ENCODE measurements around the gene ADGRG6.

Gene ADGRG6

DNA sequence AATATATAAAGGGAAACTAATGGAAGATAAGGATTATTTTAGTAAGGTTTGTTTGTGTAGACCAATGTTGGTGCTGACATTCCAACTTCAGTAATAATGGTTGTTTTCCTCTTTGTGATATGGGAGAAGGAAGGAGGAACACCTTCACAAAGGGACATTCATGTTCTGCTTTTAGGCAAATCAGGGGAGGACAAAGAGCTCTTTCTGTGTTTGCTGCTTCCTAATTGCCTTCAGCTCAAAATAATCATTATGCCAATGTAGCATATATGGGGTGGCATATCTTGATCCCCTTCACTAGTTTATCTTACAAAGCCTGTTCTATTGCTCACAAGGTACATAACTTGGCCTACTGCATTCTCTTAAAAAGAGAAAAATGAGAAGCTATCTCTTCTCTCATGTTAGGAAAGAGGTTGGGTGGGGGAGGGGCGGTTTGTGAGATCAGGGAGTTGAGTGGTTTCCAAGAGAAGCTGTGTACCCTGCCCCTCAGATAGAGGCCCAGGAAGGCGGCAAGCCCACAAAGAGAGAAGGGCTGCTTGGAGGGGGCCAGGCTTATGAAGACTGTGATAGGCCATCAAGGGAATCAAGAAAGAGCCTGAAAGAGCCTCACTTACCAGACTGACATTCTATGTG lies 4.7 kb upstream of the ADGRG6 start:
- Histone ChIP-seq H3K27ac (ENCODE audit: extremely low read depth, low read depth, low read length) (no peak overlapping the region), H3K36me3 (ENCODE audit: control insufficient read depth in 2 of 2, insufficient read depth in 1 of 2, low read length in 2 of 2) (no peaks in the 10 kb centered on the region), H3K9me3 (ENCODE audit: control insufficient read depth, insufficient read depth, low read depth, low read length) (no peaks in the 10 kb centered on the region), H3K4me3 (ENCODE audit: low read depth, low read length) (no peak overlapping the region), H3K4me1 (ENCODE audit: control insufficient read depth, insufficient read depth, low read length) (no peaks in the 10 kb centered on the region)
- ChIA-PET CTCF (interaction anchor here (0.5 to 1.2 kb wide), 4 partner anchors 10 to 108 kb away, joined by 3 to 8 read pairs (median 4); no protein-coding TSS in a partner anchor), POLR2A (no interaction called here)
- no peak for TF ChIP-seq FEZF1 (tag by site-specific recombination; IDR thresholded peaks at IDR 0.05)
- no peak for TF ChIP-seq ELK4 (IDR thresholded peaks at IDR 0.05; ENCODE audit: borderline replicate concordance, low read depth, low read length)
- TF ChIP-seq ZFP3 (tag by site-specific recombination; IDR thresholded peaks at IDR 0.05; ENCODE audit: low read depth) = no peak

DNA sequence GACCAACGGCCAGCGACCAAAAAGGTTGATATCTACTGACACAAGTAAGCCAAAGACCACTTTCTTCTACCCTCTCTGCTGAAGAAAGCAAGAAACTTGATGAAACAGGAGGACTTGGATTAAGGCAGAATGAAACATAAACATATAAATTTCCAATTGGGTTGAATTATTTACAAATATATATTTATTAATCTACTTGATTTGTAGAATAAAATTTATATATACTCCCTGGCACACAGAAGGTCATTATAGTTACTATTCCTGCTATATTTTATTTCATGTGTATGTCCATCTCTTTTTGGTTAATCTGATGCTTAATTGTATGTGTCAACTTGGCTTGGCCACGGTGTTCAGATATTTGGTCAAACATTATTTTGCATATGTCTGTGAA lies 4.2 kb upstream of the ADGRG6 start:
- H3K4me3 ChIP-seq (ENCODE audit: low read depth, low read length) = no peak overlapping the region
- POLR2A ChIA-PET = no interaction called here
- peaks cover 4% of the 10 kb centered on the region for H3K4me1 ChIP-seq (ENCODE audit: control insufficient read depth, insufficient read depth, low read length)
- H3K36me3 ChIP-seq (ENCODE audit: control insufficient read depth in 2 of 2, insufficient read depth in 1 of 2, low read length in 2 of 2) = no peaks in the 10 kb centered on the region
- no peak for TF ChIP-seq ZNF366 (tag by site-specific recombination; conservative IDR thresholded peaks at IDR 0.05)
- TF ChIP-seq ZNF776 (tag by site-specific recombination; IDR thresholded peaks at IDR 0.05; ENCODE audit: borderline replicate concordance) = no peak
- TF ChIP-seq ZNF792 (tag by site-specific recombination; IDR thresholded peaks at IDR 0.05) = no peak
- TF ChIP-seq ZNF548 (tag by site-specific recombination; IDR thresholded peaks at IDR 0.05) = no peak
- no peak for TF ChIP-seq BCL11B (tag by site-specific recombination; IDR thresholded peaks at IDR 0.05; ENCODE audit: low read depth)
- no peak for TF ChIP-seq ZNF623 (tag by site-specific recombination; IDR thresholded peaks at IDR 0.05)
- TF ChIP-seq ZNF391 (tag by site-specific recombination; IDR thresholded peaks at IDR 0.05; ENCODE audit: borderline replicate concordance, low read depth) = no peak
- TF ChIP-seq RBAK (tag by site-specific recombination; IDR thresholded peaks at IDR 0.05) = no peak
- TF ChIP-seq ZNF768 (tag by site-specific recombination; IDR thresholded peaks at IDR 0.05) = no peak
- TF ChIP-seq ZNF266 (tag by site-specific recombination; IDR thresholded peaks at IDR 0.05; ENCODE audit: low read depth) = no peak
- TF ChIP-seq ATF2 (tag by site-specific recombination; IDR thresholded peaks at IDR 0.05; ENCODE audit: low read depth) = no peak
- no peak for TF ChIP-seq TRIM28 (IDR thresholded peaks at IDR 0.05; ENCODE audit: borderline replicate concordance, low read length)
- TF ChIP-seq, protein P1, sequence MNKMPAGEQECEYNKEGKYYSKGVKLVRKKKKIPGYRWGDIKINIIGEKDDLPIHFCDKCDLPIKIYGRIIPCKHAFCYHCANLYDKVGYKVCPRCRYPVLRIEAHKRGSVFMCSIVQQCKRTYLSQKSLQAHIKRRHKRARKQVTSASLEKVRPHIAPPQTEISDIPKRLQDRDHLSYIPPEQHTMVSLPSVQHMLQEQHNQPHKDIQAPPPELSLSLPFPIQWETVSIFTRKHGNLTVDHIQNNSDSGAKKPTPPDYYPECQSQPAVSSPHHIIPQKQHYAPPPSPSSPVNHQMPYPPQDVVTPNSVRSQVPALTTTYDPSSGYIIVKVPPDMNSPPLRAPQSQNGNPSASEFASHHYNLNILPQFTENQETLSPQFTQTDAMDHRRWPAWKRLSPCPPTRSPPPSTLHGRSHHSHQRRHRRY (tag by site-specific recombination; IDR thresholded peaks at IDR 0.05) = no peak
- TF ChIP-seq, protein P2, sequence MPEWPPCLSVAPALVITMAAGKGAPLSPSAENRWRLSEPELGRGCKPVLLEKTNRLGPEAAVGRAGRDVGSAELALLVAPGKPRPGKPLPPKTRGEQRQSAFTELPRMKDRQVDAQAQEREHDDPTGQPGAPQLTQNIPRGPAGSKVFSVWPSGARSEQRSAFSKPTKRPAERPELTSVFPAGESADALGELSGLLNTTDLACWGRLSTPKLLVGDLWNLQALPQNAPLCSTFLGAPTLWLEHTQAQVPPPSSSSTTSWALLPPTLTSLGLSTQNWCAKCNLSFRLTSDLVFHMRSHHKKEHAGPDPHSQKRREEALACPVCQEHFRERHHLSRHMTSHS (tag by site-specific recombination; IDR thresholded peaks at IDR 0.05) = no peak
- no peak overlapping the region for H3K27ac ChIP-seq (ENCODE audit: extremely low read depth, low read depth, low read length)
- CTCF ChIA-PET = interaction anchor here (0.6 to 1.2 kb wide), 2 partner anchors 11 to 109 kb away, joined by 3 to 8 read pairs; no protein-coding TSS in a partner anchor
- no peaks in the 10 kb centered on the region for H3K9me3 ChIP-seq (ENCODE audit: control insufficient read depth, insufficient read depth, low read depth, low read length)
